ENCODE data around the gene EPHA10. TPM values are rescaled to one million over a fixed set of nuclear protein-coding genes. Genes with fewer than 3 reads are reported as not detected.

The EPHA10 gene
- total and polyA plus RNA-seq, 2 donors from 2014 or later: 0.88 TPM; not detected in 1

GRCh38 chr1:37797750-37798345 is 32.9 kb upstream of the EPHA10 start:
- no peak overlapping the region for H3K9ac ChIP-seq (ENCODE audit: low read length in 3 of 3)
- H3K27ac ChIP-seq (ENCODE audit: low read depth in 2 of 2, low read length in 2 of 2): no peak overlapping the region
- intact Hi-C loops (cut with DNase I): no loop called here
- H3K36me3 ChIP-seq (ENCODE audit: control insufficient read depth in 2 of 3, insufficient read depth in 3 of 3, low read length in 3 of 3): peaks cover 2 to 5% (median 4%) of the 10 kb centered on the region in 3 donors
- FAIRE-seq (no peak), DNase-seq (no peak)
- H3K4me1 ChIP-seq (ENCODE audit: control insufficient read depth in 2 of 3, insufficient read depth in 2 of 3, low read depth in 1 of 3, low read length in 3 of 3): no peaks in the 10 kb centered on the region
- no peaks in the 10 kb centered on the region for H3K27me3 ChIP-seq (ENCODE audit: control insufficient read depth, insufficient read depth, low read length)
- no peak for TF ChIP-seq CTCF (IDR thresholded peaks at IDR 0.05; ENCODE audit: borderline replicate concordance, extremely low read depth, insufficient read depth)
- H3K4me3 ChIP-seq (ENCODE audit: low read length in 3 of 3): no peak overlapping the region
- no peaks in the 10 kb centered on the region for H3K9me3 ChIP-seq (ENCODE audit: control insufficient read depth in 2 of 3, insufficient read depth in 1 of 3, low read length in 3 of 3)

- peak; percentile 73 to 83 (median 80) for DNase-seq
- H3K27ac ChIP-seq (ENCODE audit: low read depth in 2 of 2, low read length in 2 of 2): no peak overlapping the region
- no peaks in the 10 kb centered on the region for H3K4me1 ChIP-seq (ENCODE audit: control insufficient read depth in 2 of 3, insufficient read depth in 2 of 3, low read depth in 1 of 3, low read length in 3 of 3)
- no peaks in the 10 kb centered on the region for H3K36me3 ChIP-seq (ENCODE audit: control insufficient read depth in 2 of 3, insufficient read depth in 3 of 3, low read length in 3 of 3)
- TF ChIP-seq CTCF (IDR thresholded peaks at IDR 0.05; ENCODE audit: borderline replicate concordance, extremely low read depth, insufficient read depth): no peak
- H3K27me3 ChIP-seq (ENCODE audit: control insufficient read depth, insufficient read depth, low read length): no peaks in the 10 kb centered on the region
- intact Hi-C loops (cut with DNase I): no loop called here
- no peaks in the 10 kb centered on the region for H3K9me3 ChIP-seq (ENCODE audit: control insufficient read depth in 2 of 3, insufficient read depth in 1 of 3, low read length in 3 of 3)
- H3K4me3 ChIP-seq (ENCODE audit: low read length in 3 of 3): no peak overlapping the region
- no peak for FAIRE-seq
- H3K9ac ChIP-seq (ENCODE audit: low read length in 3 of 3): no peak overlapping the region
Observed at GRCh38 chr1:37795340-37796125, 30.6 kb upstream of the EPHA10 start.

GRCh38 chr1:37794372-37795339 is 29.7 kb upstream of the EPHA10 start:
- no peak for FAIRE-seq
- H3K9ac ChIP-seq (ENCODE audit: low read length in 3 of 3): no peak overlapping the region

More at GRCh38 chr1:37794372-37795339, 29.7 kb upstream of the EPHA10 start:
- peak in 2 of 5 donors; percentile 1 to 44 for DNase-seq
- no peaks in the 10 kb centered on the region for H3K36me3 ChIP-seq (ENCODE audit: control insufficient read depth in 2 of 3, insufficient read depth in 3 of 3, low read length in 3 of 3)
- H3K9me3 ChIP-seq (ENCODE audit: control insufficient read depth in 2 of 3, insufficient read depth in 1 of 3, low read length in 3 of 3): no peaks in the 10 kb centered on the region
- no peak for TF ChIP-seq CTCF (IDR thresholded peaks at IDR 0.05; ENCODE audit: borderline replicate concordance, extremely low read depth, insufficient read depth)
- H3K27me3 ChIP-seq (ENCODE audit: control insufficient read depth, insufficient read depth, low read length): no peaks in the 10 kb centered on the region
- intact Hi-C loops (cut with DNase I): no loop called here
- H3K27ac ChIP-seq (ENCODE audit: low read depth in 2 of 2, low read length in 2 of 2): no peak overlapping the region
- H3K4me1 ChIP-seq (ENCODE audit: control insufficient read depth in 2 of 3, insufficient read depth in 2 of 3, low read depth in 1 of 3, low read length in 3 of 3): no peaks in the 10 kb centered on the region
- H3K4me3 ChIP-seq (ENCODE audit: low read length in 3 of 3): no peak overlapping the region
